ENCODE measurements around the gene C4BPA. TPM values are rescaled to one million over a fixed set of nuclear protein-coding genes. Genes with fewer than 3 reads are reported as not detected.

The C4BPA gene
- polyA plus RNA-seq, result under 1 TPM in 1 of 2 donors, not detected in 1; 0.01 TPM

GRCh38 chr1:207103892-207104373, at the start of gene C4BPA:
TSS of gene C4BPA (plus strand) at chr1:207104233. CDS start at chr1:207113026, 8,793 bp downstream.
- WGBS, 2 donors, result 57 to 59% methylated on average over 7 of the region's 7 CpGs
- Histone ChIP-seq H3K4me1 (ENCODE audit: control insufficient read depth in 2 of 2, insufficient read depth in 2 of 2, low read length in 1 of 2) (no peaks in the 10 kb centered on the region), H3K27me3 (ENCODE audit: control insufficient read depth in 1 of 2, insufficient read depth in 2 of 2, low read length in 2 of 2) (no peaks in the 10 kb centered on the region), H3K27ac (ENCODE audit: low read depth in 2 of 2, low read length in 1 of 2) (no peak within 1 kb of the TSS), H3K36me3 (ENCODE audit: control insufficient read depth in 2 of 2, insufficient read depth in 2 of 2, low read length in 1 of 2) (no peaks in the 10 kb centered on the region), H3K4me3 (ENCODE audit: low read depth in 1 of 2, low read length in 2 of 2) (no peak within 1 kb of the TSS), H3K9me3 (ENCODE audit: control insufficient read depth in 2 of 2, insufficient read depth in 1 of 2, low read depth in 1 of 2, low read length in 1 of 2) (no peaks in the 10 kb centered on the region)

GRCh38 chr1:207054491-207054890, 49.5 kb upstream of the C4BPA start:
- Histone ChIP-seq H3K4me3 (ENCODE audit: low read depth in 1 of 2, low read length in 2 of 2) (peak overlapping the region in 1 of 2 donors; percentile 29), H3K36me3 (ENCODE audit: control insufficient read depth in 2 of 2, insufficient read depth in 2 of 2, low read length in 1 of 2) (no peaks in the 10 kb centered on the region), H3K9me3 (ENCODE audit: control insufficient read depth in 2 of 2, insufficient read depth in 1 of 2, low read depth in 1 of 2, low read length in 1 of 2) (no peaks in the 10 kb centered on the region), H3K4me1 (ENCODE audit: control insufficient read depth in 2 of 2, insufficient read depth in 2 of 2, low read length in 1 of 2) (no peaks in the 10 kb centered on the region), H3K27ac (ENCODE audit: low read depth in 2 of 2, low read length in 1 of 2) (no peak overlapping the region), H3K27me3 (ENCODE audit: control insufficient read depth in 1 of 2, insufficient read depth in 2 of 2, low read length in 2 of 2) (no peaks in the 10 kb centered on the region)
- WGBS, 2 donors, result 34 to 37% methylated on average over 2 of the region's 2 CpGs

GRCh38 chr1:207055386-207056001, 48.5 kb upstream of the C4BPA start:
- Histone ChIP-seq H3K27ac (ENCODE audit: low read depth in 2 of 2, low read length in 1 of 2) (no peak overlapping the region), H3K4me3 (ENCODE audit: low read depth in 1 of 2, low read length in 2 of 2) (no peak overlapping the region), H3K9me3 (ENCODE audit: control insufficient read depth in 2 of 2, insufficient read depth in 1 of 2, low read depth in 1 of 2, low read length in 1 of 2) (no peaks in the 10 kb centered on the region), H3K36me3 (ENCODE audit: control insufficient read depth in 2 of 2, insufficient read depth in 2 of 2, low read length in 1 of 2) (no peaks in the 10 kb centered on the region), H3K4me1 (ENCODE audit: control insufficient read depth in 2 of 2, insufficient read depth in 2 of 2, low read length in 1 of 2) (no peaks in the 10 kb centered on the region), H3K27me3 (ENCODE audit: control insufficient read depth in 1 of 2, insufficient read depth in 2 of 2, low read length in 2 of 2) (no peaks in the 10 kb centered on the region)
- 61 to 75% methylated on average over 3 of the region's 3 CpGs for WGBS, 2 donors

- no peaks in the 10 kb centered on the region for H3K4me1 ChIP-seq (ENCODE audit: control insufficient read depth in 2 of 2, insufficient read depth in 2 of 2, low read length in 1 of 2)
- 67 to 76% methylated on average over 6 of the region's 6 CpGs for WGBS, 2 donors
- no peaks in the 10 kb centered on the region for H3K9me3 ChIP-seq (ENCODE audit: control insufficient read depth in 2 of 2, insufficient read depth in 1 of 2, low read depth in 1 of 2, low read length in 1 of 2)
- H3K36me3 ChIP-seq (ENCODE audit: control insufficient read depth in 2 of 2, insufficient read depth in 2 of 2, low read length in 1 of 2), result peaks cover 0 to 4% of the 10 kb centered on the region in 2 donors
- no peak overlapping the region for H3K4me3 ChIP-seq (ENCODE audit: low read depth in 1 of 2, low read length in 2 of 2)
- peak overlapping the region in 1 of 2 donors; percentile 15 for H3K27ac ChIP-seq (ENCODE audit: low read depth in 2 of 2, low read length in 1 of 2)
- H3K27me3 ChIP-seq (ENCODE audit: control insufficient read depth in 1 of 2, insufficient read depth in 2 of 2, low read length in 2 of 2), result no peaks in the 10 kb centered on the region
These were observed 47.4 kb upstream of the C4BPA start for GRCh38 chr1:207056673-207057072.

GRCh38 chr1:207058252-207058651, 45.8 kb upstream of the C4BPA start:
- H3K4me3 ChIP-seq (ENCODE audit: low read depth in 1 of 2, low read length in 2 of 2), result no peak overlapping the region
- no peak overlapping the region for H3K27ac ChIP-seq (ENCODE audit: low read depth in 2 of 2, low read length in 1 of 2)
- H3K27me3 ChIP-seq (ENCODE audit: control insufficient read depth in 1 of 2, insufficient read depth in 2 of 2, low read length in 2 of 2), result no peaks in the 10 kb centered on the region
- no peaks in the 10 kb centered on the region for H3K4me1 ChIP-seq (ENCODE audit: control insufficient read depth in 2 of 2, insufficient read depth in 2 of 2, low read length in 1 of 2)
- 86 to 90% methylated on average over 4 of the region's 4 CpGs for WGBS, 2 donors
- peaks cover 3 to 17% of the 10 kb centered on the region in 2 donors for H3K36me3 ChIP-seq (ENCODE audit: control insufficient read depth in 2 of 2, insufficient read depth in 2 of 2, low read length in 1 of 2)
- no peaks in the 10 kb centered on the region for H3K9me3 ChIP-seq (ENCODE audit: control insufficient read depth in 2 of 2, insufficient read depth in 1 of 2, low read depth in 1 of 2, low read length in 1 of 2)

GRCh38 chr1:207058878-207059867, 44.9 kb upstream of the C4BPA start:
- H3K4me1 ChIP-seq (ENCODE audit: control insufficient read depth in 2 of 2, insufficient read depth in 2 of 2, low read length in 1 of 2), result no peaks in the 10 kb centered on the region
- peaks cover 3 to 22% of the 10 kb centered on the region in 2 donors for H3K36me3 ChIP-seq (ENCODE audit: control insufficient read depth in 2 of 2, insufficient read depth in 2 of 2, low read length in 1 of 2)
- no peaks in the 10 kb centered on the region for H3K9me3 ChIP-seq (ENCODE audit: control insufficient read depth in 2 of 2, insufficient read depth in 1 of 2, low read depth in 1 of 2, low read length in 1 of 2)
- 78 to 82% methylated on average over 6 of the region's 6 CpGs for WGBS, 2 donors
- no peak overlapping the region for H3K27ac ChIP-seq (ENCODE audit: low read depth in 2 of 2, low read length in 1 of 2)
- no peak overlapping the region for H3K4me3 ChIP-seq (ENCODE audit: low read depth in 1 of 2, low read length in 2 of 2)
- H3K27me3 ChIP-seq (ENCODE audit: control insufficient read depth in 1 of 2, insufficient read depth in 2 of 2, low read length in 2 of 2), result no peaks in the 10 kb centered on the region

GRCh38 chr1:207059881-207060280, 44.2 kb upstream of the C4BPA start:
- WGBS, 2 donors, result 57 to 72% methylated on average over 4 of the region's 4 CpGs
- Histone ChIP-seq H3K27ac (ENCODE audit: low read depth in 2 of 2, low read length in 1 of 2) (no peak overlapping the region), H3K27me3 (ENCODE audit: control insufficient read depth in 1 of 2, insufficient read depth in 2 of 2, low read length in 2 of 2) (no peaks in the 10 kb centered on the region), H3K4me3 (ENCODE audit: low read depth in 1 of 2, low read length in 2 of 2) (no peak overlapping the region), H3K4me1 (ENCODE audit: control insufficient read depth in 2 of 2, insufficient read depth in 2 of 2, low read length in 1 of 2) (no peaks in the 10 kb centered on the region), H3K9me3 (ENCODE audit: control insufficient read depth in 2 of 2, insufficient read depth in 1 of 2, low read depth in 1 of 2, low read length in 1 of 2) (no peaks in the 10 kb centered on the region), H3K36me3 (ENCODE audit: control insufficient read depth in 2 of 2, insufficient read depth in 2 of 2, low read length in 1 of 2) (peaks cover 3 to 22% of the 10 kb centered on the region in 2 donors)

GRCh38 chr1:207060596-207060995, 43.4 kb upstream of the C4BPA start:
- no peak overlapping the region for H3K4me3 ChIP-seq (ENCODE audit: low read depth in 1 of 2, low read length in 2 of 2)
- 64 to 67% methylated on average over 3 of the region's 3 CpGs for WGBS, 2 donors
- peaks cover 3 to 22% of the 10 kb centered on the region in 2 donors for H3K36me3 ChIP-seq (ENCODE audit: control insufficient read depth in 2 of 2, insufficient read depth in 2 of 2, low read length in 1 of 2)
- no peak overlapping the region for H3K27ac ChIP-seq (ENCODE audit: low read depth in 2 of 2, low read length in 1 of 2)
- H3K27me3 ChIP-seq (ENCODE audit: control insufficient read depth in 1 of 2, insufficient read depth in 2 of 2, low read length in 2 of 2), result no peaks in the 10 kb centered on the region
- H3K9me3 ChIP-seq (ENCODE audit: control insufficient read depth in 2 of 2, insufficient read depth in 1 of 2, low read depth in 1 of 2, low read length in 1 of 2), result no peaks in the 10 kb centered on the region
- no peaks in the 10 kb centered on the region for H3K4me1 ChIP-seq (ENCODE audit: control insufficient read depth in 2 of 2, insufficient read depth in 2 of 2, low read length in 1 of 2)

GRCh38 chr1:207062058-207062457, 42.0 kb upstream of the C4BPA start:
- peaks cover 3 to 22% of the 10 kb centered on the region in 2 donors for H3K36me3 ChIP-seq (ENCODE audit: control insufficient read depth in 2 of 2, insufficient read depth in 2 of 2, low read length in 1 of 2)
- no peaks in the 10 kb centered on the region for H3K9me3 ChIP-seq (ENCODE audit: control insufficient read depth in 2 of 2, insufficient read depth in 1 of 2, low read depth in 1 of 2, low read length in 1 of 2)
- H3K27me3 ChIP-seq (ENCODE audit: control insufficient read depth in 1 of 2, insufficient read depth in 2 of 2, low read length in 2 of 2), result no peaks in the 10 kb centered on the region
- no peak overlapping the region for H3K4me3 ChIP-seq (ENCODE audit: low read depth in 1 of 2, low read length in 2 of 2)
- no peaks in the 10 kb centered on the region for H3K4me1 ChIP-seq (ENCODE audit: control insufficient read depth in 2 of 2, insufficient read depth in 2 of 2, low read length in 1 of 2)
- WGBS, 2 donors, result 77 to 80% methylated on average over 1 of the region's 1 CpG
- H3K27ac ChIP-seq (ENCODE audit: low read depth in 2 of 2, low read length in 1 of 2), result no peak overlapping the region

Measured in esophagus (tissue), 2 donors.